ENCODE measurements around the gene TARP.

Gene TARP

GRCh38 chr7:38319873-38320272 is 46.4 kb upstream of the TARP start:
- no peak for DNase-seq (ENCODE audit: low read depth)
- TF ChIP-seq CTCF (IDR thresholded peaks at IDR 0.05; ENCODE audit: control insufficient read depth, insufficient read depth, low read depth, low read length, missing control alignments) = no peak
- H3K4me3 ChIP-seq (ENCODE audit: control insufficient read depth, low read depth, low read length) = no peak overlapping the region

- DNase-seq (ENCODE audit: low read depth) = peak; percentile 77
- no peak overlapping the region for H3K4me3 ChIP-seq (ENCODE audit: control insufficient read depth, low read depth, low read length)
- TF ChIP-seq CTCF (IDR thresholded peaks at IDR 0.05; ENCODE audit: control insufficient read depth, insufficient read depth, low read depth, low read length, missing control alignments) = peak; percentile 88
Observed at GRCh38 chr7:38318803-38319416, 45.5 kb upstream of the TARP start.

- H3K4me3 ChIP-seq (ENCODE audit: control insufficient read depth, low read depth, low read length) = no peak overlapping the region
- TF ChIP-seq CTCF (IDR thresholded peaks at IDR 0.05; ENCODE audit: control insufficient read depth, insufficient read depth, low read depth, low read length, missing control alignments) = no peak
- no peak for DNase-seq (ENCODE audit: low read depth)
Observed at GRCh38 chr7:38318241-38318640, 44.8 kb upstream of the TARP start.

- H3K4me3 ChIP-seq (ENCODE audit: control insufficient read depth, low read depth, low read length) = no peak overlapping the region
- TF ChIP-seq CTCF (IDR thresholded peaks at IDR 0.05; ENCODE audit: control insufficient read depth, insufficient read depth, low read depth, low read length, missing control alignments) = no peak
- DNase-seq (ENCODE audit: low read depth) = no peak
Observed at GRCh38 chr7:38317515-38317914, 44.1 kb upstream of the TARP start.

GRCh38 chr7:38316733-38317360 is 43.4 kb upstream of the TARP start:
- no peak for TF ChIP-seq CTCF (IDR thresholded peaks at IDR 0.05; ENCODE audit: control insufficient read depth, insufficient read depth, low read depth, low read length, missing control alignments)
- peak; percentile 16 for DNase-seq (ENCODE audit: low read depth)
- no peak overlapping the region for H3K4me3 ChIP-seq (ENCODE audit: control insufficient read depth, low read depth, low read length)

- H3K4me3 ChIP-seq (ENCODE audit: control insufficient read depth, low read depth, low read length) = no peak overlapping the region
- no peak for TF ChIP-seq CTCF (IDR thresholded peaks at IDR 0.05; ENCODE audit: control insufficient read depth, insufficient read depth, low read depth, low read length, missing control alignments)
- DNase-seq (ENCODE audit: low read depth) = no peak
Observed at GRCh38 chr7:38315410-38315809, 42.0 kb upstream of the TARP start.
